Esophagus (tissue), 2 donors: ENCODE data around the gene MAP2K3. TPM values are rescaled to one million over a fixed set of nuclear protein-coding genes. Genes with fewer than 3 reads are reported as not detected.
"Not testable (repeated sequence)": the region's sequence is repeated elsewhere in the genome, so short reads cannot be mapped to it uniquely, and the experiment has no call there.

Source experiments
- H3K27ac ChIP-seq, 2 donors: one replicate each; pipeline ENCODE4 v1.5.1; 2013; ENCODE audit warnings: low read depth in 2 of 2, mild to moderate bottlenecking in 2 of 2, inconsistent platforms in 1 of 2, low read length in 1 of 2, moderate library complexity in 1 of 2
- H3K27me3 ChIP-seq, 2 donors: one replicate each; pipeline ENCODE4 v1.6.1; 2013; ENCODE audit warnings: low read length in 2 of 2, control low read depth in 1 of 2, mild to moderate bottlenecking in 1 of 2; ENCODE audit not compliant: insufficient read depth in 2 of 2, control insufficient read depth in 1 of 2
- H3K36me3 ChIP-seq, 2 donors: one replicate each; pipeline ENCODE4 v1.6.1; 2013; ENCODE audit warnings: low read length in 1 of 2; ENCODE audit not compliant: control insufficient read depth in 2 of 2, insufficient read depth in 2 of 2
- H3K4me1 ChIP-seq, 2 donors: one replicate each; pipeline ENCODE4 v1.6.1; 2013; ENCODE audit warnings: low read length in 1 of 2; ENCODE audit not compliant: control insufficient read depth in 2 of 2, insufficient read depth in 2 of 2
- H3K4me3 ChIP-seq, 2 donors: one replicate each; pipeline ENCODE4 v1.5.1; 2013; ENCODE audit warnings: low read length in 2 of 2, mild to moderate bottlenecking in 2 of 2, low read depth in 1 of 2, moderate library complexity in 1 of 2
- H3K9me3 ChIP-seq, 2 donors: one replicate each; pipeline ENCODE4 v1.6.1; 2013; ENCODE audit warnings: mild to moderate bottlenecking in 2 of 2, low read depth in 1 of 2, low read length in 1 of 2, moderate library complexity in 1 of 2; ENCODE audit not compliant: control insufficient read depth in 2 of 2, insufficient read depth in 1 of 2
- WGBS, 2 donors: extraction: QIAGEN DNeasy Blood & Tissue Kit; methylation state at CpG; one replicate each; pipeline ENCODE4 v1.1.7; 2013; 5-methylcytosine and 5-hydroxymethylcytosine counted together
- polyA plus RNA-seq, 2 donors: library from polyadenylated mRNA; stranded (reverse); fragments of 200-250 nt; gene quantifications; one replicate each; pipeline ENCODE4 v1.2.3, GENCODE V29; 2013
- donor health status: healthy with polysubstance abuse.
- donor health status: Bipolar disorder and iron deficiency.

The MAP2K3 gene
- polyA plus RNA-seq, 2 donors = 35.5 to 39.8 TPM

DNA sequence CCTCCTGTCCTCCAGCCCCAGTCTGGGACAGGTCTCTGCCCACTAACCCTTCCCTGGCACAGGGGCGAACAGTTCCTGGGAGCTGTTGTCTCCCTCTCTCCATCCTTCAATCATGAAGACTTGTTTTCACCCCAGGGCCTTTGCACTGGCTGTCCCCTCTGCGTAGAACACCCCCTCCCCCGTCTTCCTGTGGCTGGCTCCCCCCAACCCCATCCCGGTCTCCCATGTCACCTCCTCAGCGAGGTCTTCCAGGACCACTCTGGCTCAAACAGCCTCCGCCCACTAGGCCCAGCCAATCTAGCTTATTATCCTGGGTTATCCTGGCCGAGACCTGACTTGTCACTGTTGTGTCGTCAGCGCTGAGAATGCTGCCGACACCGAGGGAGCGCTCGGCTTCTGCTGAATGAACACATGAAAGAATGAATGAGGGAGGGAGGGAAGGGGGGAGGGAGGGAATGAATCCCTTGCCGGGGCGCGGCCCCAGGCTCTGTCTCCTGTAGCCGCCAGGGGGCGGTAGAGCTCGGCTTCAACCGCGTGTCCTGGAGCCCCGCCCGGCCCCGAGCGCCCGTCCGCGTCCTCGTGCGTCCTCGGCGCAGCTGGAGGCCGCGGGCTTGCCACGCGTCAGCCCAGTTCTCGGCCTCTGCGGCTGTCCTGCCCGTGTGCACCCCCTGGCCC, 31.8 kb downstream of the MAP2K3 start:
- H3K4me1 ChIP-seq, H3K9me3 ChIP-seq, H3K4me3 ChIP-seq, H3K27me3 ChIP-seq, H3K27ac ChIP-seq: not testable (repeated sequence)
- H3K36me3 ChIP-seq = peaks cover 8 to 18% of the 10 kb centered on the region in 2 donors
- 41 to 57% methylated on average over 6 to 9 of the region's 39 CpGs for WGBS, 2 donors

GRCh38 chr17:21316887-21317500, 32.5 kb downstream of the MAP2K3 start:
- H3K9me3 ChIP-seq, H3K4me1 ChIP-seq, H3K27me3 ChIP-seq, H3K4me3 ChIP-seq: not testable (repeated sequence)
- Histone ChIP-seq H3K36me3 (peaks cover 4 to 12% of the 10 kb centered on the region in 2 donors), H3K27ac (peak overlapping the region in 1 of 2 donors; percentile 22)
- WGBS, 2 donors = 14 to 16% methylated on average over 32 to 35 of the region's 37 CpGs

GRCh38 chr17:21317821-21318220, 33.3 kb downstream of the MAP2K3 start:
- H3K9me3 ChIP-seq, H3K27me3 ChIP-seq, H3K4me1 ChIP-seq, H3K27ac ChIP-seq, H3K4me3 ChIP-seq: not testable (repeated sequence)
- 85 to 92% methylated on average over 18 of the region's 18 CpGs for WGBS, 2 donors
- peaks cover 4 to 11% of the 10 kb centered on the region in 2 donors for H3K36me3 ChIP-seq

DNA sequence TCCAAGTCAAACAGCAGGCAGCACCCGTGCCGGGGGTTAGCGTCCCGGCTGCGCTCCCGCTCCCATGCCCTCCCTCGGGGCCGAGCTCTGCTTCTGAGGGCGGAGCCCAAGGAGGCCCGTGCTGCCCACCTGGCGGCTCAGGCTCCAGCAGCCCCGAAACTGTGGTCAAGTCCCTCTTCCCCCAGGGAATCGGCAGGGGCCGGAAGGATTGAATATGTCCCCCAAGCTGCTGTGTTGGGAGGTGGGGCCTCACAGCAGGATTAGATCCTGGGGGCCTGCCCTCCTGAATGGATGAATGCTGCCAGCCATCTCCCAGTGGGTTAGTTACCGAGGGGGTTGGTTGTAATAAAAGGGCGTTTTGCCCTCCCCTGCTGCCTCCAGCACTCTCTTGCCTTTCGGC, 33.9 kb downstream of the MAP2K3 start:
- H3K36me3 ChIP-seq = peaks cover 2 to 8% of the 10 kb centered on the region in 2 donors
- WGBS, 2 donors = 75 to 83% methylated on average over 13 to 17 of the region's 17 CpGs

DNA sequence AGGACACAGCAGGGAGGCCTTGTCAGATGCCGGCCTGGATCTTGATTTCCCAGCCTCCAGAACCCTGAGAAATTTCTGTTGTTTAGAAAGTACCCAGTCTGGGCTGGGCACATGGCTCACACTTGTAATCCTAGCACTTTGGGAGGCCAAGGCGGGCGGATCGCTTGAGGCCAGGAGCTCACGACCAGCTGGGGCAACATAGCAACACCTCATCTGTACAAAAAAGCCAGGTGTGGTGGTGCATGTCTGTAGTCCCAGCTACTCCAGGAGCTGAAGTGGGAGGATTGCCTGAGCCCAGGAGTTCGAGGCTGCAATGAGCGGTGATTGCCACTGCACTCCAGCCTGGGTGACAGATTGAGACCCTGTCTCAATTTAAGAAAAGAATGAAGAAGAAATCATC, 34.3 kb downstream of the MAP2K3 start:
- H3K9me3 ChIP-seq, H3K27me3 ChIP-seq, H3K27ac ChIP-seq, H3K36me3 ChIP-seq, H3K4me3 ChIP-seq, H3K4me1 ChIP-seq: not testable (repeated sequence)
- WGBS, 2 donors = 81 to 85% methylated on average over 7 of the region's 7 CpGs

More for the DNA sequence above, 33.9 kb downstream of the MAP2K3 start:
- Histone ChIP-seq H3K9me3 (no peaks in the 10 kb centered on the region), H3K4me1 (no peaks in the 10 kb centered on the region), H3K27me3 (no peaks in the 10 kb centered on the region), H3K27ac (no peak overlapping the region), H3K4me3 (no peak overlapping the region)

GRCh38 chr17:21319256-21319655, 34.7 kb downstream of the MAP2K3 start:
- H3K9me3 ChIP-seq, H3K4me3 ChIP-seq, H3K27me3 ChIP-seq, H3K27ac ChIP-seq, H3K4me1 ChIP-seq, H3K36me3 ChIP-seq: not testable (repeated sequence)
- WGBS, 2 donors = 84 to 89% methylated on average over 4 of the region's 4 CpGs

- H3K9me3 ChIP-seq, H3K27ac ChIP-seq: not testable (repeated sequence)
These were observed 35.3 kb downstream of the MAP2K3 start for GRCh38 chr17:21319686-21320375.

GRCh38 chr17:21320430-21320829, 35.9 kb downstream of the MAP2K3 start:
- H3K36me3 ChIP-seq, H3K9me3 ChIP-seq, H3K27me3 ChIP-seq, H3K4me1 ChIP-seq, H3K4me3 ChIP-seq, H3K27ac ChIP-seq: not testable (repeated sequence)
- 75 to 87% methylated on average over 4 of the region's 4 CpGs for WGBS, 2 donors

More at GRCh38 chr17:21319686-21320375, 35.3 kb downstream of the MAP2K3 start:
- not testable (repeated sequence) for H3K4me3 ChIP-seq, H3K4me1 ChIP-seq, H3K27me3 ChIP-seq, H3K36me3 ChIP-seq
- 72 to 75% methylated on average over 11 of the region's 11 CpGs for WGBS, 2 donors

DNA sequence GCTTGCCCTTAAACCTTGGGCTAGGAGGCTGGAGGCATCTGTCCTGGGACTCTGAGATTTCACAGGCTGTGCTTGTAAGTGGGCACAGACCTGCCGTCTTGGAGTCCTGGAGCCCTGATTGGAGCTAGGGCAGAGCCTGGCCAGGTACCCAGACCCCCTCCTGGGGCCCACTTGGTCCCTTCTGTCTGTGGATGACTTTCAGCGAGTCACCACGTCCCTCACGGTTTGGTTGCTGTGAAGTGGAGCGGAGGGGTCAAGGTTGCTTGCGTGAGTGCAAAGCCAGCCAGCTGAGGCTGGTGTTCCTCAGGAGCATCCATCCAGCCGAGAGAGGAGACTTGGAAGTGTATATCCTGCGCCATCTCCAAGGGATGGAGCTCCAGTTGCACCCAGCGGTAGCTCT, 36.5 kb downstream of the MAP2K3 start:
- not testable (repeated sequence) for H3K27me3 ChIP-seq, H3K9me3 ChIP-seq, H3K27ac ChIP-seq, H3K36me3 ChIP-seq, H3K4me1 ChIP-seq, H3K4me3 ChIP-seq
- 77 to 83% methylated on average over 9 of the region's 9 CpGs for WGBS, 2 donors
